Stimulated activated CD4-positive, alpha-beta T cell treated with anti-CD3 and anti-CD28 coated beads, Interleukin-4, amount 100 ng/mL, for 48 hours (primary cell): ENCODE measurements around the gene RPTN.

Experiments used
- DNase-seq, 2 donors: peaks; one replicate each; pipeline ENCODE4 v3.0.0-alpha.2; 2020; ENCODE audit warnings: low read depth in 2 of 2

The RPTN gene

GRCh38 chr1:152159144-152159543 is at the start of gene RPTN:
Gene RPTN, minus strand, starts transcription at chr1:152159228. Its CDS starts 1,339 bp downstream, at chr1:152157889.
- no peak for DNase-seq

GRCh38 chr1:152198982-152199381 is 40.0 kb upstream of the RPTN start:
- DNase-seq = no peak

- no peak for DNase-seq
Observed at GRCh38 chr1:152197361-152197941, 38.4 kb upstream of the RPTN start.

- DNase-seq = no peak
Observed at GRCh38 chr1:152191711-152192110, 32.7 kb upstream of the RPTN start.

- DNase-seq = no peak
Observed at GRCh38 chr1:152191260-152191659, 32.2 kb upstream of the RPTN start.

GRCh38 chr1:152190589-152190988 is 31.6 kb upstream of the RPTN start:
- DNase-seq = no peak

- DNase-seq = peak; percentile 58 to 66
Observed at GRCh38 chr1:152189657-152190442, 30.8 kb upstream of the RPTN start.

- DNase-seq = peak; percentile 74 to 83
Observed at GRCh38 chr1:152188673-152189591, 29.9 kb upstream of the RPTN start.

GRCh38 chr1:152186556-152187285 is 27.7 kb upstream of the RPTN start:
- DNase-seq = no peak

- no peak for DNase-seq
Observed at GRCh38 chr1:152185544-152186391, 26.7 kb upstream of the RPTN start.

- DNase-seq = no peak
Observed at GRCh38 chr1:152182944-152183361, 23.9 kb upstream of the RPTN start.

GRCh38 chr1:152182431-152182830 is 23.4 kb upstream of the RPTN start:
- DNase-seq = no peak

- DNase-seq = no peak
Observed at GRCh38 chr1:152179566-152179965, 20.5 kb upstream of the RPTN start.

GRCh38 chr1:152170287-152170905 is 11.4 kb upstream of the RPTN start:
- no peak for DNase-seq

GRCh38 chr1:152169366-152170025 is 10.5 kb upstream of the RPTN start:
- no peak for DNase-seq

- no peak for DNase-seq
Observed at GRCh38 chr1:152168535-152168868, 9.5 kb upstream of the RPTN start.

- DNase-seq = no peak
Observed at GRCh38 chr1:152167835-152168534, 9.0 kb upstream of the RPTN start.

GRCh38 chr1:152166966-152167365 is 7.9 kb upstream of the RPTN start:
- DNase-seq = no peak
